GM12878 (cell line): ENCODE results near the gene GRIK2. TPM values are rescaled to one million over a fixed set of nuclear protein-coding genes. Genes with fewer than 3 reads are reported as not detected.

Experiments used
- ATAC-seq: fragments of 200-7000 bp; cut with Tn5 transposase; 3 replicates; pipeline ENCODE4 v1.9.1; 2020; ENCODE audit warnings: mild to moderate bottlenecking, moderate library complexity
- BruUV-seq: library from RNA; stranded (reverse); fragments of 400-500 nt; replicated peaks from 2 replicates; lab custom pipeline; 2021; lab: Mats Ljungman, UMichigan
- CTCF ChIA-PET: fragments of 300-600 bp; sonication (Branson Sonifier 250); formaldehyde crosslinking; extraction: SDS; loops from one replicate; lab custom pipeline; 2021; ENCODE audit warnings: inconsistent platforms; lab: Yijun Ruan, JAX
- POLR2A ChIA-PET: fragments of 350-600 bp; formaldehyde crosslinking; extraction: SDS; loops from one replicate; lab custom pipeline; 2021; ENCODE audit warnings: inconsistent platforms; lab: Charles Lee
- RAD21 ChIA-PET: fragments of 300-600 bp; sonication (Branson Sonifier 250); formaldehyde crosslinking; loops from one replicate; lab custom pipeline; 2023; ENCODE audit warnings: antibody characterized with exemption; ENCODE audit not compliant: unreplicated experiment; lab: Charles Lee
- SMC1A ChIA-PET: fragments of 300-600 bp; sonication (Branson Sonifier 250); formaldehyde crosslinking; loops from one replicate; lab custom pipeline; 2023; ENCODE audit not compliant: unreplicated experiment, uncharacterized antibody; lab: Charles Lee
- DNase-seq: peaks from one replicate; pipeline ENCODE4 v3.0.0-alpha.2; 2011; ENCODE audit warnings: low read depth, low spot score
- FAIRE-seq: peaks from 3 replicates; lab custom pipeline; 2011; peaks lifted over from hg19 to GRCh38; lab: Jason Lieb, UNC
- H2AFZ ChIP-seq: 2 replicates; pipeline ENCODE4 v1.6.0; 2011; ENCODE audit warnings: low read depth, low read length, control low read depth; ENCODE audit not compliant: control insufficient read depth
- H3K27ac ChIP-seq: 2 replicates; pipeline ENCODE4 v1.5.1; 2011; ENCODE audit warnings: control low read depth; ENCODE audit not compliant: control insufficient read depth, insufficient read depth
- H3K27me3 ChIP-seq, 2 experiments: replicated peaks in 1 of 2; 2 replicates each; pipeline versions ENCODE4 v1.6.0 to v1.6.1; 2011; ENCODE audit warnings: low read length in 1 of 2; ENCODE audit not compliant: control insufficient read depth in 2 of 2, insufficient read depth in 2 of 2
- H3K36me3 ChIP-seq, 2 experiments: 2 replicates each; pipeline ENCODE4 v1.5.1; 2011; ENCODE audit warnings: low read length in 1 of 2; ENCODE audit not compliant: control insufficient read depth in 2 of 2, insufficient read depth in 2 of 2
- H3K4me1 ChIP-seq: 2 replicates; pipeline ENCODE4 v1.6.1; 2011; ENCODE audit warnings: mild to moderate bottlenecking, low read length, moderate library complexity, mixed read lengths; ENCODE audit not compliant: control insufficient read depth, insufficient read depth
- H3K4me2 ChIP-seq: 2 replicates; pipeline ENCODE4 v1.6.0; 2011; ENCODE audit warnings: control low read depth; ENCODE audit not compliant: control insufficient read depth, insufficient read depth
- H3K4me3 ChIP-seq: fragments of 200-600 bp; sonication (generic); 2 replicates; pipeline ENCODE4 v1.5.1; 2016
- H3K79me2 ChIP-seq: 2 replicates; pipeline ENCODE4 v1.6.0; 2011; ENCODE audit warnings: low read length; ENCODE audit not compliant: control insufficient read depth, insufficient read depth
- H3K9ac ChIP-seq: 2 replicates; pipeline ENCODE4 v1.8.0; 2011; ENCODE audit warnings: low read length, control low read depth, mixed read lengths; ENCODE audit not compliant: control insufficient read depth, insufficient read depth
- H3K9me3 ChIP-seq: replicated peaks from 3 replicates; pipeline ENCODE4 v1.5.1; 2011; ENCODE audit warnings: mild to moderate bottlenecking, low read length; ENCODE audit not compliant: control insufficient read depth, insufficient read depth
- H4K20me1 ChIP-seq: 2 replicates; pipeline ENCODE4 v1.6.0; 2011; ENCODE audit not compliant: control insufficient read depth, insufficient read depth
- BCLAF1 ChIP-seq: fragments of 450-650 bp; IDR thresholded peaks from 2 replicates; pipeline ENCODE4 v1.6.1; 2017; ENCODE audit warnings: antibody characterized with exemption, mild to moderate bottlenecking, moderate library complexity
- CEBPB ChIP-seq, 2 experiments: fragments of 150-350 bp in 1 of 2; IDR thresholded peaks; 2 replicates each; pipeline ENCODE4 v1.6.1; 2012 to 2014; ENCODE audit warnings: low read depth in 2 of 2, low read length in 2 of 2, borderline replicate concordance in 1 of 2, inconsistent platforms in 1 of 2
- CTCF ChIP-seq, 3 experiments: IDR thresholded peaks in 2 of 3; conservative IDR thresholded peaks in 1 of 3; 2 replicates each; pipeline ENCODE4 v1.5.1; 2011; ENCODE audit warnings: low read depth in 3 of 3, low read length in 3 of 3, mild to moderate bottlenecking in 3 of 3, control low read depth in 2 of 3, moderate library complexity in 2 of 3, inconsistent platforms in 1 of 3, mixed read lengths in 1 of 3; ENCODE audit not compliant: control insufficient read depth in 2 of 3, insufficient read depth in 1 of 3; ENCODE audit errors: extremely low read depth in 1 of 3
- GABPA ChIP-seq: IDR thresholded peaks from 2 replicates; pipeline ENCODE4 v1.6.1; 2014; ENCODE audit warnings: antibody characterized with exemption, low read depth, mild to moderate bottlenecking, inconsistent platforms
- MEF2A ChIP-seq: IDR thresholded peaks from 2 replicates; pipeline ENCODE4 v1.6.1; 2011; ENCODE audit warnings: low read depth, mild to moderate bottlenecking, low read length, moderate library complexity; ENCODE audit not compliant: insufficient read depth
- NRF1 ChIP-seq: conservative IDR thresholded peaks from 2 replicates; pipeline ENCODE4 v1.6.1; 2011; ENCODE audit warnings: mild to moderate bottlenecking, low read depth, low read length, improper control_type of control experiment
- POLR2A ChIP-seq: IDR thresholded peaks from 2 replicates; pipeline ENCODE4 v1.6.1; 2011; ENCODE audit warnings: low read depth, mild to moderate bottlenecking, low read length
- SIX5 ChIP-seq: IDR thresholded peaks from 2 replicates; pipeline ENCODE4 v1.6.1; 2011; ENCODE audit warnings: mild to moderate bottlenecking, low read depth, low read length, moderate library complexity; ENCODE audit not compliant: severe bottlenecking
- SMAD1 ChIP-seq: fragments of 450-650 bp; IDR thresholded peaks from 2 replicates; pipeline ENCODE4 v1.6.1; 2018; ENCODE audit warnings: mild to moderate bottlenecking, low read depth; ENCODE audit not compliant: partially characterized antibody
- TCF3 ChIP-seq: IDR thresholded peaks from 2 replicates; pipeline ENCODE4 v1.6.1; 2012; ENCODE audit warnings: low read depth, mild to moderate bottlenecking, low read length, borderline replicate concordance; ENCODE audit not compliant: insufficient read depth
- TCF7 ChIP-seq: IDR thresholded peaks from 2 replicates; pipeline ENCODE4 v1.6.1; 2014; ENCODE audit warnings: antibody characterized with exemption, borderline replicate concordance
- ZNF24 ChIP-seq: fragments of 450-650 bp; IDR thresholded peaks from 2 replicates; pipeline ENCODE4 v1.6.1; 2017; ENCODE audit warnings: antibody characterized with exemption, mild to moderate bottlenecking
- WGBS: methylation state at CpG from one replicate; pipeline ENCODE4 v1.1.6; 2016; ENCODE audit warnings: low lambda C conversion rate; ENCODE audit not compliant: insufficient replicate concordance, insufficient coverage; ENCODE audit errors: missing lambda C conversion rate; 5-methylcytosine and 5-hydroxymethylcytosine counted together
- in situ Hi-C: fragments of 300-500 bp; cut with MboI; formaldehyde crosslinking; loops from 9 replicates; pipeline ENCODE4 v1.14.3; 2018; ENCODE audit warnings: mixed read lengths
- intact Hi-C: fragments of 100-400 bp; cut with micrococcal nuclease; formaldehyde crosslinking; loops from one replicate; pipeline ENCODE4 v1.14.2; 2022; ENCODE audit not compliant: unreplicated experiment
- polyA plus RNA-seq, 11 experiments: library from polyadenylated mRNA; depleted of rRNA in 4 of 11; unstranded in 6 of 11; stranded (reverse) in 5 of 11; fragments of >200 nt; fragmentation: Nextera tagmentation in 4 of 11; fragmentation: Illumina TruSeq in 1 of 11; extraction: Ambion mirVana in 4 of 11; extraction: Trizol in 1 of 11; gene quantifications; 1 replicate in 1 of 11; 2 replicates in 10 of 11; pipeline versions ENCODE4 v1.2.1 to v1.2.3, GENCODE V29; 2011 to 2016; ENCODE audit warnings: inconsistent platforms in 2 of 11, missing spikeins in 2 of 11, low read depth in 1 of 11
- total RNA-seq, 4 experiments: library from RNA; depleted of rRNA in 3 of 4; stranded (reverse); fragments of >200 nt in 3 of 4; fragmentation: Illumina TruSeq in 1 of 4; extraction: Trizol in 1 of 4; gene quantifications; 2 replicates each; pipeline versions ENCODE4 v1.2.1 to v1.2.3, GENCODE V29; 2013 to 2021
- TF ChIP-seq, protein P1 (sequence below): fragments of 450-650 bp; formaldehyde crosslinking; IDR thresholded peaks from 2 replicates; pipeline ENCODE4 v1.4.0; 2020; ENCODE audit warnings: mild to moderate bottlenecking, moderate library complexity

The GRIK2 gene
- total and polyA plus RNA-seq, 10 of the 15 experiments (the other 5 are each of a cell fraction or from before 2014, with no cell fraction given): not detected

DNA sequence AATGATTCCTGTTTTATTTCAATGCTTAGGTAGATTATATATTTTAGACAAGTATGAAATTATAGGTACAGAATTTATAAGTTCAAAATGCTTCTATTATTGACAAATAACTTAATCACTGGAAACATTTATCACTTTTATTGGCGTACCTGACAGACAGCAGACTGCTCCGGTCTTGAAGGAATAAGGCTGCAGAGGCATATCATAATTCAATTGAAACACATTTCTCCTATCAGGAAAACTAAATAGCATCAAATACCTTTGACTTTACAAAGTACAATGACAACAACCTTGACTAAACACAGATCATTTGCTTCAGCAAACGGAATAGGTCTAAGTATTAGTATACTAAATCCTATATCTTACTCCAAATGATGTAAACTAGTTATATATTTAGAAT, 91.3 kb downstream of the GRIK2 start:
- RAD21 ChIA-PET: no interaction called here
- H3K79me2 ChIP-seq: no peaks in the 10 kb centered on the region
- no peak overlapping the region for H3K9ac ChIP-seq
- no peak overlapping the region for H2AFZ ChIP-seq
- no peak overlapping the region for H3K27ac ChIP-seq
- H3K4me2 ChIP-seq: no peak overlapping the region
- SMC1A ChIA-PET: no interaction called here
- no peaks in the 10 kb centered on the region for H3K9me3 ChIP-seq
- WGBS: 23% methylated on average over 3 of the region's 3 CpGs
- H3K4me3 ChIP-seq: no peak overlapping the region
- CTCF ChIA-PET: interaction anchor here (0.7 kb wide), 1 partner anchor 9 kb away, joined by 3 read pairs; no protein-coding TSS in a partner anchor
- FAIRE-seq (no peak), ATAC-seq (no peak), DNase-seq (no peak)
- no peaks in the 10 kb centered on the region for H4K20me1 ChIP-seq
- no peaks in the 10 kb centered on the region for H3K27me3 ChIP-seq
- in situ Hi-C loops: no loop called here
- intact Hi-C loops: no loop called here
- H3K4me1 ChIP-seq: no peaks in the 10 kb centered on the region
- BruUV-seq: no TSS peak
- POLR2A ChIA-PET: no interaction called here
- no peaks in the 10 kb centered on the region for H3K36me3 ChIP-seq
- TF ChIP-seq SIX5 (no peak), CEBPB (IDR thresholded peaks at IDR 0.05; ENCODE audit: borderline replicate concordance in 1 of 2, low read depth in 2 of 2, low read length in 2 of 2) (no peak), NRF1 (no peak), SMAD1 (no peak), TCF3 (no peak), GABPA (no peak), ZNF24 (no peak), TCF7 (no peak), BCLAF1 (no peak), POLR2A (no peak), MEF2A (no peak), CTCF (IDR thresholded peaks at IDR 0.05 in 2 of 3, conservative IDR thresholded peaks at IDR 0.05 in 1 of 3; ENCODE audit: control insufficient read depth in 2 of 3, extremely low read depth in 1 of 3, insufficient read depth in 1 of 3, low read depth in 3 of 3, low read length in 3 of 3) (no peak)
- TF ChIP-seq, protein P1, sequence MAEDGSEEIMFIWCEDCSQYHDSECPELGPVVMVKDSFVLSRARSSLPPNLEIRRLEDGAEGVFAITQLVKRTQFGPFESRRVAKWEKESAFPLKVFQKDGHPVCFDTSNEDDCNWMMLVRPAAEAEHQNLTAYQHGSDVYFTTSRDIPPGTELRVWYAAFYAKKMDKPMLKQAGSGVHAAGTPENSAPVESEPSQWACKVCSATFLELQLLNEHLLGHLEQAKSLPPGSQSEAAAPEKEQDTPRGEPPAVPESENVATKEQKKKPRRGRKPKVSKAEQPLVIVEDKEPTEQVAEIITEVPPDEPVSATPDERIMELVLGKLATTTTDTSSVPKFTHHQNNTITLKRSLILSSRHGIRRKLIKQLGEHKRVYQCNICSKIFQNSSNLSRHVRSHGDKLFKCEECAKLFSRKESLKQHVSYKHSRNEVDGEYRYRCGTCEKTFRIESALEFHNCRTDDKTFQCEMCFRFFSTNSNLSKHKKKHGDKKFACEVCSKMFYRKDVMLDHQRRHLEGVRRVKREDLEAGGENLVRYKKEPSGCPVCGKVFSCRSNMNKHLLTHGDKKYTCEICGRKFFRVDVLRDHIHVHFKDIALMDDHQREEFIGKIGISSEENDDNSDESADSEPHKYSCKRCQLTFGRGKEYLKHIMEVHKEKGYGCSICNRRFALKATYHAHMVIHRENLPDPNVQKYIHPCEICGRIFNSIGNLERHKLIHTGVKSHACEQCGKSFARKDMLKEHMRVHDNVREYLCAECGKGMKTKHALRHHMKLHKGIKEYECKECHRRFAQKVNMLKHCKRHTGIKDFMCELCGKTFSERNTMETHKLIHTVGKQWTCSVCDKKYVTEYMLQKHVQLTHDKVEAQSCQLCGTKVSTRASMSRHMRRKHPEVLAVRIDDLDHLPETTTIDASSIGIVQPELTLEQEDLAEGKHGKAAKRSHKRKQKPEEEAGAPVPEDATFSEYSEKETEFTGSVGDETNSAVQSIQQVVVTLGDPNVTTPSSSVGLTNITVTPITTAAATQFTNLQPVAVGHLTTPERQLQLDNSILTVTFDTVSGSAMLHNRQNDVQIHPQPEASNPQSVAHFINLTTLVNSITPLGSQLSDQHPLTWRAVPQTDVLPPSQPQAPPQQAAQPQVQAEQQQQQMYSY (CRISPR knock-in tag): no peak
